Smooth muscle cell (in vitro differentiated cells): Measurements from ENCODE around the gene DIP2C. TPM values are rescaled to one million over a fixed set of nuclear protein-coding genes. Genes with fewer than 3 reads are reported as not detected.

Source experiments
- DNase-seq: peaks from one replicate; lab custom pipeline; 2025; ENCODE audit not compliant: unreplicated experiment; lab: John Stamatoyannopoulos, UW
- H2AFZ ChIP-seq: fragments of 200-600 bp; sonication (generic); 2 replicates; pipeline ENCODE4 v1.6.0; 2016; ENCODE audit warnings: antibody characterized with exemption, low read depth, mild to moderate bottlenecking
- H3F3A ChIP-seq: fragments of 200-600 bp; sonication (generic); 2 replicates; pipeline ENCODE4 v1.6.0; 2017; ENCODE audit warnings: antibody characterized with exemption, low read depth
- H3K27ac ChIP-seq: fragments of 200-600 bp; sonication (generic); 2 replicates; pipeline ENCODE4 v1.5.1; 2016; ENCODE audit warnings: low read depth, mild to moderate bottlenecking
- H3K27me3 ChIP-seq: fragments of 200-600 bp; sonication (generic); 2 replicates; pipeline ENCODE4 v1.6.1; 2016; ENCODE audit warnings: low read depth, mild to moderate bottlenecking
- H3K36me3 ChIP-seq: fragments of 200-600 bp; sonication (generic); 2 replicates; pipeline ENCODE4 v1.5.1; 2016; ENCODE audit warnings: low read depth
- H3K4me1 ChIP-seq: fragments of 200-600 bp; sonication (generic); 2 replicates; pipeline ENCODE4 v1.5.1; 2016; ENCODE audit warnings: low read depth
- H3K4me2 ChIP-seq: fragments of 200-600 bp; sonication (generic); 2 replicates; pipeline ENCODE4 v1.6.0; 2016; ENCODE audit warnings: mild to moderate bottlenecking
- H3K4me3 ChIP-seq: fragments of 200-600 bp; sonication (generic); 2 replicates; pipeline ENCODE4 v1.5.1; 2016; ENCODE audit warnings: mild to moderate bottlenecking
- H3K79me2 ChIP-seq: fragments of 200-600 bp; sonication (generic); 2 replicates; pipeline ENCODE4 v1.6.0; 2016; ENCODE audit warnings: low read depth, mild to moderate bottlenecking
- H3K9ac ChIP-seq: fragments of 200-600 bp; sonication (generic); 2 replicates; pipeline ENCODE4 v1.6.0; 2016; ENCODE audit warnings: low read depth
- H3K9me3 ChIP-seq: fragments of 200-600 bp; sonication (generic); replicated peaks from 2 replicates; pipeline ENCODE4 v1.5.1; 2016; ENCODE audit warnings: low read depth
- H4K20me1 ChIP-seq: fragments of 200-600 bp; sonication (generic); 2 replicates; pipeline ENCODE4 v1.6.0; 2016; ENCODE audit warnings: low read depth
- WGBS: methylation state at CpG from one replicate; pipeline ENCODE4 v1.1.7; 2016; ENCODE audit warnings: low lambda C conversion rate; 5-methylcytosine and 5-hydroxymethylcytosine counted together
- polyA plus RNA-seq: library from polyadenylated mRNA; unstranded; fragments of >200 nt; fragmentation: Nextera tagmentation; extraction: Ambion mirVana; gene quantifications from 2 replicates; pipeline ENCODE4 v1.2.1, GENCODE V29; 2016
- total RNA-seq: library from RNA; depleted of rRNA; stranded (reverse); fragments of >200 nt; gene quantifications from 2 replicates; pipeline ENCODE4 v1.2.3, GENCODE V29; 2014
- TF ChIP-seq, protein P1 (sequence below): fragments of 200-600 bp; sonication (generic); IDR thresholded peaks from 2 replicates; pipeline ENCODE4 v1.5.1; 2017; ENCODE audit warnings: borderline replicate concordance, mild to moderate bottlenecking, antibody characterized with exemption; ENCODE audit not compliant: insufficient read depth, poor library complexity, severe bottlenecking

DIP2C gene
- total and polyA plus RNA-seq, 2 experiments from 2014 or later, result 14.9 to 15.3 TPM

DNA sequence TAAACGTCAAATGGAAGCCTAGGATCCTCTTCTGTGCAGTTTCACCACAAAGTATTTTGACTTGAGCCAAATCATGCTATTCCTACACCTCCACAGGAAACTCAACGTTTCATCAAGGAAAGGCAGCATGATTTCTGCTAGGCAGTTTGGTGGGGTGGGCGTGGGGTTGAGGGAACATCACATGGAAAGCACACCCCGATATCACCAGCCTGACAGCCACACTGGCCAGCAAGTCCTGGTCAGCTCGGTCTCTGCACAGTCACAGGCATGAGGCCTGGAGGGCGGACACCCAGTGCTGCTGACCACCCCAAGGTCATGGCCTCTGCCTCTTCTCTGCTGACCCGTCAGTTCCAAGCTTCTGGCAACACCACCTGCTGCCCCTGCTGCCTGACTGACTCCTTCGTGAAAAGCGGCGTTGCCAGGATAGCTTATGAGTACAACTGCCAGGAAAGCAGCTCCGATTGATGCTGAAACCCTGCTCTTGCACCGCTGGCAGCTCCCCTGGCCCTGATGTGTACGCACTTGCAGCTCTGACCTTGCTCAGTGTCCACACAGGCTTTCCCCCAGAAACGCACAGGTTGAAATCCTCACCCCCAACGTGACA lies 171.5 kb downstream of the DIP2C start:
- Histone ChIP-seq H3K4me3 (no peak overlapping the region), H3K79me2 (peaks cover 20% of the 10 kb centered on the region), H3K36me3 (no peaks in the 10 kb centered on the region), H4K20me1 (peaks cover 87% of the 10 kb centered on the region), H3K9ac (no peak overlapping the region), H3K4me1 (peaks cover 19% of the 10 kb centered on the region), H3K4me2 (no peak overlapping the region), H3K27ac (no peak overlapping the region), H3K27me3 (no peaks in the 10 kb centered on the region), H3F3A (no peaks in the 10 kb centered on the region), H2AFZ (no peak overlapping the region), H3K9me3 (no peaks in the 10 kb centered on the region)
- no peak for DNase-seq
- TF ChIP-seq, protein P1, sequence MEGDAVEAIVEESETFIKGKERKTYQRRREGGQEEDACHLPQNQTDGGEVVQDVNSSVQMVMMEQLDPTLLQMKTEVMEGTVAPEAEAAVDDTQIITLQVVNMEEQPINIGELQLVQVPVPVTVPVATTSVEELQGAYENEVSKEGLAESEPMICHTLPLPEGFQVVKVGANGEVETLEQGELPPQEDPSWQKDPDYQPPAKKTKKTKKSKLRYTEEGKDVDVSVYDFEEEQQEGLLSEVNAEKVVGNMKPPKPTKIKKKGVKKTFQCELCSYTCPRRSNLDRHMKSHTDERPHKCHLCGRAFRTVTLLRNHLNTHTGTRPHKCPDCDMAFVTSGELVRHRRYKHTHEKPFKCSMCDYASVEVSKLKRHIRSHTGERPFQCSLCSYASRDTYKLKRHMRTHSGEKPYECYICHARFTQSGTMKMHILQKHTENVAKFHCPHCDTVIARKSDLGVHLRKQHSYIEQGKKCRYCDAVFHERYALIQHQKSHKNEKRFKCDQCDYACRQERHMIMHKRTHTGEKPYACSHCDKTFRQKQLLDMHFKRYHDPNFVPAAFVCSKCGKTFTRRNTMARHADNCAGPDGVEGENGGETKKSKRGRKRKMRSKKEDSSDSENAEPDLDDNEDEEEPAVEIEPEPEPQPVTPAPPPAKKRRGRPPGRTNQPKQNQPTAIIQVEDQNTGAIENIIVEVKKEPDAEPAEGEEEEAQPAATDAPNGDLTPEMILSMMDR, result no peak
- WGBS, result 94% methylated on average over 15 of the region's 15 CpGs

DNA sequence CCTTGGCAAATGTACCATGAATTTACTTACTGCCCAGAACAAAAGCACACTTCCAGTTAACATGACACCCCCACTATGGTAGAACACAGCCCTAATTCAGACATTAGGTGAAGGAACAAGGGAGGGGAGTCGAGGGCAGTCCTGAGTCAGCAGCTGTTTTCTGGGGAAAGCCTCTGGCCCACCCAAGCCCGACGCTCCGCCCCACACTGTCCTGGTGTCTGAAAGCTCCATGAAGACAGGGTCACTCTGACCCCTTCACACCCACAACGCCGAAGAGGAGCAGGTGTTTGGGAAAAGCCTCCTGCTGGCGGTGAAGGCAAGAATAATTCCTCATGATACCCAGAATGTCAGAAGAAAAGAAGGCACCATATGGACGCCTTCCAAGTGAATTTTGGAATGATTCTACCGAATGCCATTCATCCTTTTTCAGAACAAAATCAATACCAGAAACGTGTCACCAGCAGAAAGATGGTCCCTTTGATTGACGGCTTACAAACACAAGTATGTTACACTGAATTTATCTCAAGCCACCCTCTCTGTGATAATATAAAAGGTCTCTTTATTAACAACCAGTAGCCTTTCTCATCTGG lies 172.1 kb downstream of the DIP2C start:
- Histone ChIP-seq H3K4me3 (no peak overlapping the region), H3K36me3 (no peaks in the 10 kb centered on the region), H3K27me3 (no peaks in the 10 kb centered on the region), H3F3A (no peaks in the 10 kb centered on the region), H3K4me2 (no peak overlapping the region), H3K9ac (no peak overlapping the region), H3K9me3 (no peaks in the 10 kb centered on the region), H4K20me1 (peaks cover 87% of the 10 kb centered on the region), H3K4me1 (peaks cover 19% of the 10 kb centered on the region), H2AFZ (no peak overlapping the region), H3K27ac (no peak overlapping the region), H3K79me2 (peaks cover 25% of the 10 kb centered on the region)
- WGBS, result 87% methylated on average over 11 of the region's 11 CpGs
- no peak for DNase-seq
- TF ChIP-seq, protein P1, result no peak

DNA sequence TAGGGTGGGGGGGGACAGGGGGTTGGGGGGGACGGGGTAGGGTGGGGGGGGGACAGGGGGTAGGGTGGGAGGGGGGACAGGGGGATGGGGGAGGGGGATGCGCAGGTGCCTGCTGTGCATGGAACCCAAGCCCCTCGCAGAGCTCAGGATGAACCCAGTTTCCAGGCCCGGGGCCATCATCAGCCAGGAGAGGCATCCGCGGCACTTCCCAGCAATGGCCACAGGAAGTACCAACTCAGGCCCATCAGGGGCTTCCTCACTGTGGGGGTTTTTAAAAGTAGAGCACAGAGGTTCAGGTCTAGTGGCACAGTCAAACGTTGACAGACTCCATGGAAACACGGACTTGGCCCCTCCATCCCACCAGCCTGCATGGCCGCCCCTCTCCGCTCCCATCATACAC lies 172.7 kb downstream of the DIP2C start:
- 91% methylated on average over 7 of the region's 10 CpGs for WGBS
- H3K4me3 ChIP-seq, result no peak overlapping the region
- H3K79me2 ChIP-seq, result peaks cover 23% of the 10 kb centered on the region
- no peak overlapping the region for H3K9ac ChIP-seq
- H3K27me3 ChIP-seq, result no peaks in the 10 kb centered on the region
- no peaks in the 10 kb centered on the region for H3K9me3 ChIP-seq
- peaks cover 17% of the 10 kb centered on the region for H3K4me1 ChIP-seq
- no peak overlapping the region for H2AFZ ChIP-seq
- H3K4me2 ChIP-seq, result no peak overlapping the region
- peaks cover 83% of the 10 kb centered on the region for H4K20me1 ChIP-seq
- no peaks in the 10 kb centered on the region for H3K36me3 ChIP-seq
- no peak for DNase-seq
- no peak overlapping the region for H3K27ac ChIP-seq
- TF ChIP-seq, protein P1, result no peak
- H3F3A ChIP-seq, result no peaks in the 10 kb centered on the region

DNA sequence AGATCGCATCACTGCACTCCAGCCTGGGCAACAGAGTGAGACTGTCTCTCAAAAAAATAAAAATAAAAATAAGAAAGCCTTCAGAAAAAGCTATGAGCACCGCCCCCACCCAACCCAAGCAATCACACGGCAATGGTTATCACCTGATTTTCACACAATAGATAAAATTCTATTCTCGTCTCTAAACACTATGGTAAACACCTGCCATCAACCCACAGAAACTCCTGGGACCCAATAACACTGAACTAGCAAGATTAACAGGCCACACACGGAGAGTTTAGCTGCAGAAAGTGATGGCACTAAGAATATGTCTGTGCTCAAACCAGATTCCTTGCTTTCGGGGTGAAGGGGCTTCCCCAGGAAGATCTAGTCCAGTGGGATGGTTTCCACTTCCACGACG lies 173.8 kb downstream of the DIP2C start:
- no peak overlapping the region for H2AFZ ChIP-seq
- no peak overlapping the region for H3K4me3 ChIP-seq
- H3F3A ChIP-seq, result no peaks in the 10 kb centered on the region
- H3K27me3 ChIP-seq, result no peaks in the 10 kb centered on the region
- no peaks in the 10 kb centered on the region for H3K36me3 ChIP-seq
- peaks cover 11% of the 10 kb centered on the region for H3K4me1 ChIP-seq
- no peak overlapping the region for H3K4me2 ChIP-seq
- no peak overlapping the region for H3K27ac ChIP-seq
- DNase-seq, result no peak
- no peak overlapping the region for H3K9ac ChIP-seq
- TF ChIP-seq, protein P1, result no peak
- peaks cover 75% of the 10 kb centered on the region for H4K20me1 ChIP-seq
- 96% methylated on average over 8 of the region's 8 CpGs for WGBS
- peaks cover 21% of the 10 kb centered on the region for H3K79me2 ChIP-seq
- no peaks in the 10 kb centered on the region for H3K9me3 ChIP-seq
